ENCODE data around the gene AATF.

- TF ChIP-seq CTCF (IDR thresholded peaks at IDR 0.05; ENCODE audit: low read length) (no peak), EZH2phosphoT487 (IDR thresholded peaks at IDR 0.05; ENCODE audit: low read length) (no peak)
These were observed 138.2 kb downstream of the AATF start for GRCh38 chr17:37086948-37087347.
